Upper lobe of left lung (tissue), 6 donors: ENCODE results near the gene PAWR. TPM values are rescaled to one million over a fixed set of nuclear protein-coding genes. Genes with fewer than 3 reads are reported as not detected.

Experiments used
- ATAC-seq, 2 donors: fragments of 200-7000 bp; cut with Tn5 transposase; one replicate each; pipeline ENCODE4 v1.9.1; 2022; ENCODE audit warnings: mild to moderate bottlenecking in 2 of 2, moderate library complexity in 2 of 2; ENCODE audit not compliant: low FRiP score in 2 of 2
- DNase-seq, 2 donors: peaks; one replicate each; pipeline ENCODE4 v3.0.0-alpha.2; 2019 to 2020
- H3K27ac ChIP-seq, 4 donors: fragments of 200-600 bp; sonication (generic); one replicate each; pipeline ENCODE4 v1.5.1; 2016 to 2019
- H3K27me3 ChIP-seq, 4 donors: fragments of 200-600 bp; sonication (generic); one replicate each; pipeline ENCODE4 v1.5.1; 2017 to 2019
- H3K36me3 ChIP-seq, 4 donors: fragments of 200-600 bp; sonication (generic); one replicate each; pipeline ENCODE4 v1.5.1; 2016 to 2019
- H3K4me1 ChIP-seq, 4 donors: fragments of 200-600 bp; sonication (generic); one replicate each; pipeline ENCODE4 v1.5.1; 2018 to 2019
- H3K4me3 ChIP-seq, 4 donors: fragments of 200-600 bp; sonication (generic); one replicate each; pipeline ENCODE4 v1.5.1; 2017 to 2019; ENCODE audit warnings: mild to moderate bottlenecking in 2 of 4, moderate library complexity in 1 of 4
- H3K9me3 ChIP-seq, 4 donors: fragments of 200-600 bp; sonication (generic); one replicate each; pipeline ENCODE4 v1.5.1; 2018 to 2019
- EP300 ChIP-seq, 4 donors: sonication (generic); formaldehyde crosslinking; IDR thresholded peaks; one replicate each; pipeline ENCODE4 v1.5.1; 2017; ENCODE audit warnings: antibody characterized with exemption in 4 of 4, control low read depth in 2 of 4
- POLR2A ChIP-seq, 4 donors: fragments of 450-650 bp; IDR thresholded peaks; one replicate each; pipeline ENCODE4 v1.5.1; 2016 to 2017; ENCODE audit warnings: antibody characterized with exemption in 4 of 4, mild to moderate bottlenecking in 2 of 4
- POLR2AphosphoS5 ChIP-seq, 2 donors: sonication (generic); formaldehyde crosslinking; IDR thresholded peaks; one replicate each; pipeline ENCODE4 v1.5.1; 2017; ENCODE audit warnings: antibody characterized with exemption in 2 of 2
- WGBS, 2 donors: methylation state at CpG; one replicate each; pipeline ENCODE4 v1.1.5; 2017 to 2018; 5-methylcytosine and 5-hydroxymethylcytosine counted together
- total RNA-seq, 6 donors: library from RNA; depleted of rRNA in 4 of 6; stranded (reverse); fragments of >200 nt in 4 of 6; gene quantifications; one replicate each; pipeline versions ENCODE4 v1.1.0 to v1.2.1, GENCODE V29; 2016 to 2021
- TF ChIP-seq, protein P1 (sequence below), 6 experiments: fragments of 450-650 bp in 4 of 6; fragments of 200-600 bp in 2 of 6; sonication (generic) in 2 of 6; IDR thresholded peaks; one replicate each; pipeline ENCODE4 v1.5.1; 2016 to 2019; ENCODE audit warnings: antibody characterized with exemption in 6 of 6
- donor health status: DM: no; HTN: no; CAD: no; lungs with moderate emphysema.
- donor health status: DM: no; HTN: yes; CAD: no; lungs with severe emphysema.

PAWR gene
- total RNA-seq, 6 donors from 2014 or later, result 45.1 to 88.0 (median 58.3) TPM

DNA sequence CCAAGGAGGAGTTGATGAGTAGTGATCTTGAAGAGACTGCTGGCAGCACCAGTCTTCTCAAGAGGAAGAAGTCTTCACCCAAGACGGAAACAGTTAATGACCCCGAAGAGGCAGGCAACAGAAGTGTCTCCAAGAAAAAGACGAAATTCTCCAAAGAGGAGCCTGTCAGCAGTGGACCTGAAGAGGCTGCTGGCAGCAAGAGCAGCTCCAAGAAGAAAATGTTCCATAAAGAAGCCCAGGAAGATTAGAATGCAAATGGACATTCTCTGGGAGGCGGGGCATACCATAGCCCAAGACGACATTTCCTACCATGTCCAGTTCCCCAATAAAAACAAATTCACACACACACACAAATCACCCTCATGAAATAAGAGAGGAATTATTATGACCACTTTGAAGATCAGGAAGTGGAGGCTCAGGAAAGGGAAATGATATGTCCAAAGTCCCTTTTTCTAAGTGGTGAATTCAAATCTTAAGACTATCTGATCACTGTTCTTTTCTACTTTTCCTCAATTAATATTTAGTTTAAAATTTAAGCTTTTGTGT, 131.8 kb downstream of the PAWR start:
- ATAC-seq (no peak), DNase-seq (no peak)
- Histone ChIP-seq H3K4me1 (peaks cover 17 to 40% (median 25%) of the 10 kb centered on the region in 4 donors), H3K9me3 (peaks cover 0 to 9% (median 0%) of the 10 kb centered on the region in 4 donors), H3K27ac (peak overlapping the region in 2 of 4 donors; percentile 18 to 42), H3K27me3 (no peaks in the 10 kb centered on the region), H3K36me3 (peaks cover 0 to 4% (median 0%) of the 10 kb centered on the region in 4 donors), H3K4me3 (no peak overlapping the region)
- TF ChIP-seq POLR2AphosphoS5 (IDR thresholded peaks at IDR 0.05) (no peak), EP300 (IDR thresholded peaks at IDR 0.05) (no peak), POLR2A (IDR thresholded peaks at IDR 0.05) (no peak)
- TF ChIP-seq, protein P1, sequence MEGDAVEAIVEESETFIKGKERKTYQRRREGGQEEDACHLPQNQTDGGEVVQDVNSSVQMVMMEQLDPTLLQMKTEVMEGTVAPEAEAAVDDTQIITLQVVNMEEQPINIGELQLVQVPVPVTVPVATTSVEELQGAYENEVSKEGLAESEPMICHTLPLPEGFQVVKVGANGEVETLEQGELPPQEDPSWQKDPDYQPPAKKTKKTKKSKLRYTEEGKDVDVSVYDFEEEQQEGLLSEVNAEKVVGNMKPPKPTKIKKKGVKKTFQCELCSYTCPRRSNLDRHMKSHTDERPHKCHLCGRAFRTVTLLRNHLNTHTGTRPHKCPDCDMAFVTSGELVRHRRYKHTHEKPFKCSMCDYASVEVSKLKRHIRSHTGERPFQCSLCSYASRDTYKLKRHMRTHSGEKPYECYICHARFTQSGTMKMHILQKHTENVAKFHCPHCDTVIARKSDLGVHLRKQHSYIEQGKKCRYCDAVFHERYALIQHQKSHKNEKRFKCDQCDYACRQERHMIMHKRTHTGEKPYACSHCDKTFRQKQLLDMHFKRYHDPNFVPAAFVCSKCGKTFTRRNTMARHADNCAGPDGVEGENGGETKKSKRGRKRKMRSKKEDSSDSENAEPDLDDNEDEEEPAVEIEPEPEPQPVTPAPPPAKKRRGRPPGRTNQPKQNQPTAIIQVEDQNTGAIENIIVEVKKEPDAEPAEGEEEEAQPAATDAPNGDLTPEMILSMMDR (IDR thresholded peaks at IDR 0.05), result no peak
- whole genome bisulfite sequencing, 2 donors, result 56 to 68% methylated on average over 5 of the region's 5 CpGs

DNA sequence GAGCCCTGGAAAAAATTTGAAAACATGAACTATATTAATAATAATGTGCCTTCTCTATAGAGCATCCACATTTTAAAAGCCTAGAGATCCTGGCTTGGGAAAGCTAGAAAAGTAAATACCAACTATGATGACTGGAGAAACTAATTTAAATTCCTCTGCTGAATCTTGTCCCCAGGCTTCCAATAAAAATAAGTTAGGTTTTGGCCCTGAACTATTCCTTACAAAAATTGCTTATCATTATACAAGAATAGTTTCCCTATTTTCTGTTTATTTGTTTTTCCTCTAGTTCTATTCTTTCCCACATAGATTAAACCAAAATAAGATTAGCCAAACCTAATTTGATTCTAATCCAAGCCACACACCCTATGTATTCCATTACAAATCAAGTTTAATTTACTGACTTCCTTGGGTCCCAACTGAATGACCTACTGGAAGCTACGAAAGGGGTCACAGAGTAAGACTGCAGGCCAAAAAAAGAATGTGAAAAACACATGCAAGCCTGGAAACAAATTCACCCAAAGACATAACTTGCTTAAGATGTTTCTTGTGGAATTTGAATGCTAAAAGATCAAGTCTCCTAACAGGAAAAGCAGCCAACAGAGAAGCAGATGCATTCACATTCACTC, 133.0 kb downstream of the PAWR start:
- WGBS, 2 donors, result 46 to 66% methylated on average over 1 of the region's 1 CpG
- Histone ChIP-seq H3K4me1 (peaks cover 17 to 40% (median 25%) of the 10 kb centered on the region in 4 donors), H3K27me3 (no peaks in the 10 kb centered on the region), H3K36me3 (peaks cover 0 to 7% (median 0%) of the 10 kb centered on the region in 4 donors), H3K4me3 (no peak overlapping the region), H3K27ac (peak overlapping the region in 2 of 4 donors; percentile 1 to 17), H3K9me3 (peaks cover 0 to 9% (median 0%) of the 10 kb centered on the region in 4 donors)
- no peak for ATAC-seq
- TF ChIP-seq POLR2A (IDR thresholded peaks at IDR 0.05) (no peak), EP300 (IDR thresholded peaks at IDR 0.05) (no peak), POLR2AphosphoS5 (IDR thresholded peaks at IDR 0.05) (no peak)
- TF ChIP-seq, protein P1 (IDR thresholded peaks at IDR 0.05), result no peak
- DNase-seq, result no peak

DNA sequence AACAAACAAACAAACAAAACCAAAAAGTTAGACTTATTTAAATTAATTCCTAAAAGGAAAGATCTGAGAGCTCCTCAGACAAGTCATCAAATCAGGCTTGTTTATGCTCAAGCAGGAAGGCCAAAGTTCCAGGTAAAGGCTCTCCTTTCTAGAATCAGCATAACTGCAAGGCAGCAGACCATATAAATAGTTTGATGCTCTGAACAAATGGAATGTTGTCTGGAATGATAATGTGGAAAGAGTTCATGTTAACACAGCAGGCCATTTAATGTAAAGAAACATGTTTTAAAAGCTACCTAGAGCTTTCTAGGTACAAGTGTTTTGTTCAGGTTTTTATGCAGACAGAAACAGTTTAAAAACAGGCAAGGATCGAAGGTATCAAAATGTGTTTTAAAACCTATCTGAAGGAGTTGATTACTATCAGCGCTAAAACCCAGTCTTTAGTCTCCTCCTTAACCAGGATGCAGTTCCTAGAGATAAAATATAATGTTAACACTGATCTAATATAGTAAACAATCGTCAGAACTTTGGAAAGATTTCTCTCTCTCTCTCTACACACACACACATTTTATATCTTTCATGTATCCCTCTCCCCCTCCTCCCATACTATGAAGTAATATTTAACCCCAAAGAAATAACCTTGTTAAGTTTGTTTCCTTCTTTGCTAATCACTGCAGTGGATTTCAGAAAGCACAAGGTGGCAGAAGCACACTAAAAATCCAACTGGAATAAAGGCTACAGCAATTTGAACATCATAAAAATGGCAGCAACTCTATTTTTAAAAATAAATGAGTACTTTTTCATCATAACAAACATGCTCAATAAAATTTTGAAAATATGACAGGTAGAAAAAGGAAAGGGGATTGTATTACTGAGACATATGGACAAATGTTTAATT, 135.5 kb downstream of the PAWR start:
- DNase-seq, result no peak
- Histone ChIP-seq H3K4me3 (no peak overlapping the region), H3K9me3 (no peaks in the 10 kb centered on the region), H3K4me1 (peaks cover 13 to 37% (median 24%) of the 10 kb centered on the region in 4 donors), H3K27me3 (no peaks in the 10 kb centered on the region), H3K36me3 (peaks cover 0 to 7% (median 0%) of the 10 kb centered on the region in 4 donors), H3K27ac (peak overlapping the region in 2 of 4 donors; percentile 31 to 79)
- peak in 1 of 2 donors; percentile 61 for ATAC-seq
- 32 to 36% methylated on average over 3 of the region's 3 CpGs for WGBS, 2 donors
- no peak for TF ChIP-seq POLR2AphosphoS5 (IDR thresholded peaks at IDR 0.05)
- TF ChIP-seq, protein P1 (IDR thresholded peaks at IDR 0.05), result peak; percentile 11 to 60 (median 49)

DNA sequence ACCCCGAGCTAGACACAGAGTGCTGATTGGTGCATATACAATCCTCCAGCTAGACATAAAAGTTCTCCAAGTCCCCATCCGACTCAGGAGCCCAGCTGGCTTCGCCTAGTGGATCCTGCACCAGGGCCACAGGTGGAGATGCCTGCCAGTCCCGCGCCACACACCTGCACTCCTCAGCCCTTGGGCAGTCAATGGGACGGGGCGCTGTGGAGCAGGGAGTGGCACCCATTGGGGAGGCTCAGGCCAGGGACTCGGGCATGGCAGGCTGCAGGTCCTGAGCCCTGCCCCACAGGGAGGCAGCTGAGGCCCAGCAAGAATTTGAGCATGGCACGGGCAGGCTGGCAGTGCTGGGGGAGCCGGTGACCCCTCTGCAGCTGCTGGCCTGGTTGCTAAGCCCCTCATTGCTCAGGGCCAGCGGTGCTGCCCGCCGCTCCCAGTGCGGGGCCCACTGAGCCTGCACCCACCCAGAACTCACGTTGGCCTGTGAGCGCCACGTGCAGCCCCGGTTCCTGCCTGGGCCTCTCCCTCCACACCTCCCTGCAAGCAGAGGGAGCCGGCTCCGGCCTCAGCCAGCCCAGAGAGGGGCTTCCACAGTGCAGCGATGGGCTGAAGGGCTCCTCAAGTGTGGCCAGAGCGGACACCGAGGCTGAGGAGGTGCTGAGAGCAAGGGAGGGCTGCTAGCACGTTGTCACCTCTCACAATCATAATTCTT, 136.7 kb downstream of the PAWR start:
- ATAC-seq, result peak in 1 of 2 donors; percentile 12
- DNase-seq, result peak in 1 of 2 donors; percentile 67
- no peak overlapping the region for H3K4me3 ChIP-seq
- no peaks in the 10 kb centered on the region for H3K27me3 ChIP-seq
- no peaks in the 10 kb centered on the region for H3K9me3 ChIP-seq
- H3K4me1 ChIP-seq, result peaks cover 12 to 28% (median 19%) of the 10 kb centered on the region in 4 donors
- peaks cover 0 to 7% (median 0%) of the 10 kb centered on the region in 4 donors for H3K36me3 ChIP-seq
- TF ChIP-seq POLR2A (IDR thresholded peaks at IDR 0.05), result no peak
- TF ChIP-seq, protein P1 (IDR thresholded peaks at IDR 0.05), result no peak
- no peak for TF ChIP-seq EP300 (IDR thresholded peaks at IDR 0.05)
- TF ChIP-seq POLR2AphosphoS5 (IDR thresholded peaks at IDR 0.05), result no peak
- WGBS, 2 donors, result 82 to 95% methylated on average over 4 to 15 of the region's 24 CpGs
- no peak overlapping the region for H3K27ac ChIP-seq
